ENCODE data around the gene VAC14.

Gene VAC14

GRCh38 chr16:70764632-70765031, 36.3 kb downstream of the VAC14 start:
- Mint-ChIP-seq H3K4me1 (ENCODE audit: low read depth) (no peaks in the 10 kb centered on the region), H3K27ac (no peak overlapping the region), H3K4me3 (no peak overlapping the region), H3K36me3 (ENCODE audit: low read depth) (peaks cover 93% of the 10 kb centered on the region), H3K27me3 (no peaks in the 10 kb centered on the region), H3K9me3 (no peaks in the 10 kb centered on the region)
- intact Hi-C loops (cut with micrococcal nuclease), result no loop called here

GRCh38 chr16:70760221-70760620, 40.7 kb downstream of the VAC14 start:
- Mint-ChIP-seq H3K9me3 (no peaks in the 10 kb centered on the region), H3K4me1 (ENCODE audit: low read depth) (no peaks in the 10 kb centered on the region), H3K27me3 (no peaks in the 10 kb centered on the region), H3K27ac (peak overlapping the region; percentile 4), H3K36me3 (ENCODE audit: low read depth) (peaks cover 100% of the 10 kb centered on the region), H3K4me3 (no peak overlapping the region)
- intact Hi-C loops (cut with micrococcal nuclease), result no loop called here

- no peak overlapping the region for H3K4me3 Mint-ChIP-seq
- peaks cover 100% of the 10 kb centered on the region for H3K36me3 Mint-ChIP-seq (ENCODE audit: low read depth)
Observed at GRCh38 chr16:70759666-70760065, 41.3 kb downstream of the VAC14 start.

GRCh38 chr16:70758786-70759185, 42.2 kb downstream of the VAC14 start:
- H3K9me3 Mint-ChIP-seq, result no peaks in the 10 kb centered on the region
- no peak overlapping the region for H3K27ac Mint-ChIP-seq
- H3K27me3 Mint-ChIP-seq, result no peaks in the 10 kb centered on the region
- peaks cover 3% of the 10 kb centered on the region for H3K4me1 Mint-ChIP-seq (ENCODE audit: low read depth)
- H3K4me3 Mint-ChIP-seq, result no peak overlapping the region
- H3K36me3 Mint-ChIP-seq (ENCODE audit: low read depth), result peaks cover 100% of the 10 kb centered on the region
- intact Hi-C loops (cut with micrococcal nuclease), result no loop called here

More at GRCh38 chr16:70759666-70760065, 41.3 kb downstream of the VAC14 start:
- Mint-ChIP-seq H3K4me1 (ENCODE audit: low read depth) (no peaks in the 10 kb centered on the region), H3K27me3 (no peaks in the 10 kb centered on the region), H3K9me3 (no peaks in the 10 kb centered on the region), H3K27ac (no peak overlapping the region)
- intact Hi-C loops (cut with micrococcal nuclease), result no loop called here

- Mint-ChIP-seq H3K36me3 (ENCODE audit: low read depth) (peaks cover 100% of the 10 kb centered on the region), H3K4me3 (no peak overlapping the region), H3K27me3 (no peaks in the 10 kb centered on the region), H3K4me1 (ENCODE audit: low read depth) (peaks cover 19% of the 10 kb centered on the region), H3K9me3 (no peaks in the 10 kb centered on the region), H3K27ac (peak overlapping the region; percentile 38)
- intact Hi-C loops (cut with micrococcal nuclease), result no loop called here
Observed at GRCh38 chr16:70757183-70757582, 43.8 kb downstream of the VAC14 start.

- peaks cover 99% of the 10 kb centered on the region for H3K36me3 Mint-ChIP-seq (ENCODE audit: low read depth)
Observed at GRCh38 chr16:70756071-70756470, 44.9 kb downstream of the VAC14 start.

GRCh38 chr16:70754851-70755600, 45.9 kb downstream of the VAC14 start:
- Mint-ChIP-seq H3K4me1 (ENCODE audit: low read depth) (peaks cover 41% of the 10 kb centered on the region), H3K27me3 (no peaks in the 10 kb centered on the region), H3K4me3 (no peak overlapping the region), H3K36me3 (ENCODE audit: low read depth) (peaks cover 99% of the 10 kb centered on the region), H3K27ac (peak overlapping the region; percentile 38), H3K9me3 (no peaks in the 10 kb centered on the region)
- intact Hi-C loops (cut with micrococcal nuclease), result no loop called here

More at GRCh38 chr16:70756071-70756470, 44.9 kb downstream of the VAC14 start:
- intact Hi-C loops (cut with micrococcal nuclease), result no loop called here
- no peaks in the 10 kb centered on the region for H3K27me3 Mint-ChIP-seq
- H3K4me1 Mint-ChIP-seq (ENCODE audit: low read depth), result peaks cover 30% of the 10 kb centered on the region
- no peaks in the 10 kb centered on the region for H3K9me3 Mint-ChIP-seq
- H3K4me3 Mint-ChIP-seq, result no peak overlapping the region
- H3K27ac Mint-ChIP-seq, result peak overlapping the region; percentile 38

- H3K4me3 Mint-ChIP-seq, result no peak overlapping the region
- peak overlapping the region; percentile 38 for H3K27ac Mint-ChIP-seq
- intact Hi-C loops (cut with micrococcal nuclease), result no loop called here
- H3K9me3 Mint-ChIP-seq, result no peaks in the 10 kb centered on the region
- peaks cover 96% of the 10 kb centered on the region for H3K36me3 Mint-ChIP-seq (ENCODE audit: low read depth)
- H3K4me1 Mint-ChIP-seq (ENCODE audit: low read depth), result peaks cover 42% of the 10 kb centered on the region
- no peaks in the 10 kb centered on the region for H3K27me3 Mint-ChIP-seq
Observed at GRCh38 chr16:70754371-70754770, 46.6 kb downstream of the VAC14 start.

GRCh38 chr16:70753694-70754325, 47.1 kb downstream of the VAC14 start:
- Mint-ChIP-seq H3K4me1 (ENCODE audit: low read depth) (peaks cover 42% of the 10 kb centered on the region), H3K36me3 (ENCODE audit: low read depth) (peaks cover 96% of the 10 kb centered on the region), H3K4me3 (no peak overlapping the region), H3K9me3 (no peaks in the 10 kb centered on the region), H3K27ac (peak overlapping the region; percentile 38), H3K27me3 (no peaks in the 10 kb centered on the region)
- intact Hi-C loops (cut with micrococcal nuclease), result no loop called here

GRCh38 chr16:70753228-70753627, 47.7 kb downstream of the VAC14 start:
- H3K27me3 Mint-ChIP-seq, result no peaks in the 10 kb centered on the region
- intact Hi-C loops (cut with micrococcal nuclease), result no loop called here
- H3K9me3 Mint-ChIP-seq, result no peaks in the 10 kb centered on the region
- no peak overlapping the region for H3K4me3 Mint-ChIP-seq
- peaks cover 45% of the 10 kb centered on the region for H3K4me1 Mint-ChIP-seq (ENCODE audit: low read depth)
- H3K27ac Mint-ChIP-seq, result peak overlapping the region; percentile 38
- H3K36me3 Mint-ChIP-seq (ENCODE audit: low read depth), result peaks cover 96% of the 10 kb centered on the region

- H3K27me3 Mint-ChIP-seq, result no peaks in the 10 kb centered on the region
- peaks cover 96% of the 10 kb centered on the region for H3K36me3 Mint-ChIP-seq (ENCODE audit: low read depth)
- H3K4me1 Mint-ChIP-seq (ENCODE audit: low read depth), result peaks cover 53% of the 10 kb centered on the region
- intact Hi-C loops (cut with micrococcal nuclease), result no loop called here
- no peak overlapping the region for H3K4me3 Mint-ChIP-seq
- peak overlapping the region; percentile 38 for H3K27ac Mint-ChIP-seq
- no peaks in the 10 kb centered on the region for H3K9me3 Mint-ChIP-seq
Observed at GRCh38 chr16:70752426-70752825, 48.5 kb downstream of the VAC14 start.

GRCh38 chr16:70751593-70751992, 49.4 kb downstream of the VAC14 start:
- peak overlapping the region; percentile 47 for H3K27ac Mint-ChIP-seq
- no peak overlapping the region for H3K4me3 Mint-ChIP-seq
- H3K9me3 Mint-ChIP-seq, result no peaks in the 10 kb centered on the region
- H3K27me3 Mint-ChIP-seq, result no peaks in the 10 kb centered on the region
- intact Hi-C loops (cut with micrococcal nuclease), result no loop called here
- H3K36me3 Mint-ChIP-seq (ENCODE audit: low read depth), result peaks cover 90% of the 10 kb centered on the region
- H3K4me1 Mint-ChIP-seq (ENCODE audit: low read depth), result peaks cover 61% of the 10 kb centered on the region

GRCh38 chr16:70750893-70751467, 50.0 kb downstream of the VAC14 start:
- intact Hi-C loops (cut with micrococcal nuclease), result no loop called here
- no peak overlapping the region for H3K4me3 Mint-ChIP-seq
- H3K4me1 Mint-ChIP-seq (ENCODE audit: low read depth), result peaks cover 67% of the 10 kb centered on the region
- H3K9me3 Mint-ChIP-seq, result no peaks in the 10 kb centered on the region
- peak overlapping the region; percentile 47 for H3K27ac Mint-ChIP-seq
- no peaks in the 10 kb centered on the region for H3K27me3 Mint-ChIP-seq
- peaks cover 89% of the 10 kb centered on the region for H3K36me3 Mint-ChIP-seq (ENCODE audit: low read depth)
